HG03135 (cell line): ENCODE measurements around the gene DCAF12.
"Not testable (repeated sequence)": the region's sequence is repeated elsewhere in the genome, so short reads cannot be mapped to it uniquely, and the experiment has no call there.

ENCODE experiments used
- ATAC-seq: cut with Tn5 transposase; IDR thresholded peaks from one replicate; pipeline ENCODE4 v1.9.1; 2021; ENCODE audit warnings: mild to moderate bottlenecking, moderate library complexity; ENCODE audit not compliant: unreplicated experiment

DCAF12 gene

DNA sequence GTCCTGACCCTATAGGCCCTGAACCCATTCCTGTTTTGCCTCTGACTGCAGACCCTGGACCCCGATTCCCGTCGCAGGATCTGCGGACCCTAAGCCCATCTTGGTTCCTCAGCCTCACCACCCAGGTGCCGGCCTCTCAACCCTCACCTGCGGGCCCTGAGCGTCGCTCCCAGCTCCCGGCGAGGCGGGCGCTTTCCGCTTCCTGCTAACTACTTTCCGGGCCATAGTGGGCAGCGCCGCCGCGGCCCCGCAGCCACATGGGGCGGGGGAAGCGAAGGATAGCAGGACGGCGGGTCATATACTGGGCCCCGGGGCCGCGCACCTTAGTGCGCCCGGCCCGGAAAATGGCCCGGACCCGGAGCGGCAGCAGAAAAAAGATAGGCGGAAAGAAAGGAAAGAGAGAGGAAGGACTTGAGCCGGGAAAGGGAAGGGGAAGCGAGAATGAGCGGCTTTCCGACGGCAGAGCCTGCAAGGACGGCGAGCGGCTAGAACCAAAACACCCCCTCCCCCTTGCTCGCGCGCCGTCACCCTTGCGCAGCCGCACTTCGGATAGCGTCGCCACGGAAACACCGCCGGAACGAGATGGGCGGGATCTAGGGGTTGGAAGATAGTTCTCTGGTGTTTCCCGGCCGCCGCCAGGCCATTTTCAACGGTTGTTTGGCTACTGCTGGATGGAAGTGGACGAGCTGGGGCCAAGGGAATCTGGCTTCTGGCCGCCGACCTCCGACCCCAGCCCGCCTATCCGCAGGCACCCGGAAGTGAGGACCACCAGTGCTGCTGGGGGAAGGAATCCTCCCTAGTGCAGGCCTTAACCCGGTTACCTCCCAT lies at the start of gene DCAF12:
Gene DCAF12, minus strand, starts transcription at position 492 of the 828 bp plus-strand sequence. Its CDS starts 267 bp downstream, at position 225.
- peak; percentile 64 for ATAC-seq

DNA sequence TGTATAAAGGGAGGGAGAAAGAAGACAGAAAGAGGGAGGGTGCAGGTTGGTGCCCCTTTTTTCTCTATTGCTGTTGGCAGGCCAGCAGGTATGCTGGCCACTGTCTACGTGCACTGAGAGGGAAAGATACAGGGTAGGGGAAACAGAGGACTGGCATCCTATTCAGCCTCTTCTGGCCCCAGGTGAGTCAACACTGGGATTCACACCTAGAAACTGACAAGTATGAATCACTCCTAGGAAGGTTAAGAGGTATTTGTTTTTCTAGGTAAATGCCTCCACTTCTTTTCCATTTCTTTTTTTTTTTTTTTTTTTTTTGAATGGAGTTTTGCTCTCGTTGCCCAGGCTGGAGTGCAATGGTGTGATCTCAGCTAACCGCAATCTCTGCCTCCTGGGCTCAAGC lies 49.6 kb upstream of the DCAF12 start:
- ATAC-seq = no peak

DNA sequence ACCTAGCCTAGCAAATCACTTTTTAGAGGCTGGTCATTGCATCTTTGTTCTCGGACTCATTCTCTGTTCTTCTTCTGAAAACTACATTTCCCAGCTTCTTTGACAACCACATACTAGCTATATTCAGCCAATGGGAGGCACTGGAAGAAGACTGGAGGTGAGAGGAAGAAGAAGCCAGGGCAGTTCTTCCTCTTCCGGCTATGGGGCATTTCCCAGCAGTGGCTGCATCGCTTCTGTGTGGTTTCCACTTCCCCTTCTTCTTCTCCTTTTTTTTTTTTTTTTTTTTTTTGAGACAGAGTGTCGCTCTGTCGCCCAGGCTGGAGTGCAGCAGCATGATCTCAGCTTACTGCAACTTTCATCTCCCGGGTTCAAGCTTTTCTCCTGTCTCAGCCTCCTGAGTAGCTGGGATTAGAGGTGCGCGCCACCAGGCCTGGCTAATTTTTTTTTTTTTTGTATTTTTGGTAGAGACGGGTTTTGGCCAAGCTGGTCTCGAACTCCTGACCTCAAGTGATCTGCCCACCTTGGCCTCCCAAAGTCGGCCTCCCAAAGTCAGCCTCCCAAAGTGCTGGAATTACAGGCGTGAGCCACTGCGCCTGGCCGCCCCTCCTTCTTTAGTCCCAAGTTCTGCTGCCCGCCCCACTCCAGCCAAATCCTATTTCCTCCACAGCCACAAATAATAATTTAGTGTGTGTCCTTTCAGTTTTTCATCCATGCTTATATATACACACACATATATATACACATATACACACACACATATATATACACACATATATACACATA lies 45.4 kb upstream of the DCAF12 start:
- no peak for ATAC-seq

DNA sequence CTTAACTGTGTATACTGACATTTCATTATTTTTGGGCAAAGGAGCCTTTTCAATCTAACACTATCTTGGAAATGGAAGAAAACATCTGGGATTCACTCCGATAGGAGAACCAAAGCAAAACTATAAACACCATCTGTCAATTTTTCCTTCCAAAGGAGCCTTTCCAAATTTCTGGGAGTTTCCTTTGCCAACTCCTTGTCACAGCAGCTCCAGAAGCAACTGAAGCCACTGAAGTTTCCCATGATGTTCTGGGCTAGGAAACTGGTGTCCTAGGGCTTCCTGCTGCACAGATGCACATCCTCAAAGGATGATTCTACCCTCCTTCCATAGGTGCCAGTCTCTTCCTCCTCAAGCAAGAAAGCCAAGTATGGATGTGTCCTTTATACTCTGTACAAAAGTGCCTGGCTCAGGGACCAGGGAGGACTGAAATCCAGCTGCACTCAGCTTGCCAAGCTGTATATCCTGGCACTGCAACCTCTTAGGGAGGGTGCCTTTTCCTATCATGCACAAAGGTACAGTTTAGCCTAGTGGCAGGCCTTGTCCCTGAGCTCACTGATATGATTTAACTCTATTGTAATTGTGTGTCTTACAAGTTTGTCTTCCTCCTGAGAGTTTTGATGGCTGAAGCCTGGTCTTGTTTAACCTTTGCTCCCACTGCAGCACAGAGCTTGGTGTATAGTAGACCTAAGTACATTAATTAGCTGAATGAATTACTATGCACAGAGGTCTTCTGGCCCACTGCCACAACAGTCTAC lies 43.9 kb upstream of the DCAF12 start:
- no peak for ATAC-seq

DNA sequence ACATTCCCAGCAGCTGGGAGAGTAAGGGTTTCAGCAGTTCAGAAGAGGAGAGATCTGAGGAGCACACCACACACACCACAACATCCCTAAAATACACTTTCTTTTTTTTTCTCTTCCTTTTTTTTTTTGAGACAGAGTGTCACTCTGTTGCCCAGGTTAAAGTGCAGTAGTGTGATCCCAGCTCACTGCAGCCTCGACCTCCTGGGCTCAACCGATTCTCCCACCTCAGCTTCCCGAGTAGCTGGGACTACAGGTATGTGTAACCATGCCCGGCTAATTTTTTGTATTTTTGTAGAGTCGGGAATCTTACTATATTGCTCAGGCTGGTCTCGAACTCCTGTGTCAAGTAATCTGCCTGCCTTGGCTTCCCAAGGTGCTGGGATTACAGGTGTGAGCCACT lies 42.6 kb upstream of the DCAF12 start:
- no peak for ATAC-seq

DNA sequence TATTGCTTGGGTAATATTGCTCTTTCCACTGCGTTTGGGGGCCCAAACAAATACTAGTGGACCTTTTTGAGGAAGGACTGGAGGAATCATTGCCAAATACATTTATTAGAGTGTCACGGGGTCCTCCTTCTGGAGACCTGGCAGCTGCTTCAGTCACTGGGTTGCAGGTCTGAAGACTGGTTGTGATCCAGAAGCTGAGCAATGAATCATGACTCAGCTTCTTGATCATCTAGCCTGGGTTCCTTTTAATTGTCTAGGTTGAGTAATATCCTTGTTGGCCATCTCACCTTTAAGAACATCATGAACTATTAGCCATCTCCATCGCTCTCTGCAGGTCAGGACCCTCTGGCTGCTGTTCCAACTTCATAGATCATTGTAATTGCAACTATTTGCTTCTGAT lies 36.9 kb upstream of the DCAF12 start:
- ATAC-seq = no peak

DNA sequence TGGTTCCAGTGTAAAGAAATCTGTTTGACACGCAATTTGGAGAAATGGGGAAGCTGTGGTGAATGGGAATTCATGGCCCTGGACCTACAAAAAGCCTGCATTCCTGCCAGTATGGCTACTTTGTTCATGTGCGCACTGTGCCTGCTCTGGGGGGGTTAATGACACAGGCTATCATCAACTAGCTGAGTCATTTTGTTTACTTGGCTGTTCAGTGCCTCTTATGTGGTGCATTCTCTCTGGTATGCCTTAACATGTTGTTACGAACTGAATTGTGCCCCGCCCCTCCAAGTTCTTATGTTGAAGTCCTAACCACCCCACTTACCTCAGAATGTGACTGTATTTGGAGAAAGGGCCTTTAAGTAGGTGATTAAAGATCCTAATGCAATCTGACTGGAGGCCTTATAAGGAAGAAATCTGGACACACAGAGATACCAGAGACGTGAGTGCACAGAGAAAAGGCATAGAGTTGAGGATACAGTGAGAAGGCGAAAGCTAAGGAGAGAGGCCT lies 31.9 kb upstream of the DCAF12 start:
- no peak for ATAC-seq

DNA sequence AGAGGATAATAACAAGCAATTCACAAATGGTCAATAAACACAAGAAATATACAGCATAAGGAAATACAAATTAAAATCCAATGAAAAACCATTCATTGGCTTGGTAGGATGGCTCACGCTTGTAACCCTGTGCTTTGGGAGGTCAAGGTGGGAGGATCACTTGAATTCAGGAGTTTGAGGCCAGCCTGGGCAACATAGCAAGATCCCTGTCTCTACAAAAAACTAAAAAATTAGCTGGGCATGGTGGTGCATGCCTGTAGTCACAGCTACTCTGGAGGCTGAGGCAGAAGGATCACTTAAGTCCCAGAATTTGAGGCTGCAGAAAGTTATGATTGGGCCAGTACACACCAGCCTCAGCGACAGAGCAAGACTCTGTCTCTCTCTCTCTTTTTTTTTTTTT lies 31.4 kb upstream of the DCAF12 start:
- ATAC-seq = no peak

DNA sequence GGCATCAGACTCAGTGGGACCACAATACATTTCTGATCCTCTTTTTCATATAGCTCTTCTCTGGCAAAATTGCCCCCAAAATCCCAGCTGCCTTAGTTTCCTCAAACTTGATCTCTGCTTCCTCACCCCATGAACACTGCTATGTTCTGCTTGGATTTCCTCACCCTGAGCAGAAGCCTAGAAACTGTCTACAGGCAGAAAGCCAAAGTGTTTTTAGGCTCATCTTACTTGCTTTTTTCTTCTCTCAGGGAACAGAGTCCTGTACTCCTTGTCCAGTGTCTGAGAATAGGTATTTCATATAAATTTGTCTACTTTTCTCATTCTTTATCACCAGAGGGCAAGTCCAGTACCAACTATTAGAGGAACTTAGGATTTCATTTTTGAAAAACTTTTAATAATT lies 30.8 kb upstream of the DCAF12 start:
- ATAC-seq = no peak

DNA sequence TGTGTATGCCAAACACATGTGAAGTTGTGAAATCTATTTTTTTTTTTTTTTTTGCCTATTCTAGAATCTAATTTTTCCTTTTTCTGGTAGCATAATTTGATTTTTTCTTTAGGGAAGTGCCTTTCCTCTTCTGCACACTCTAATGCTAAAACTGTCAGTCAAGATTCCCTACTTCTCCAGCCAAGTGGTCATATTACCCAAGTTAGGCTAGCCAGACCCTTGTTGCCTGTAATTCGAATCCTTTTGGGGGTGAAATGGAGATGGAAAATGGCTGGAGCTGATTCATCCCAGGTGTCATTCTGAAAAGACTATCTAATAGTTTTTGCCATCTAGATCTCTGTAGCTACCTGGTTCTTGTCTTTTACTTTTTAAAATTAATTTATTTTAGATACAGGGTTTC lies 27.6 kb upstream of the DCAF12 start:
- ATAC-seq = no peak

DNA sequence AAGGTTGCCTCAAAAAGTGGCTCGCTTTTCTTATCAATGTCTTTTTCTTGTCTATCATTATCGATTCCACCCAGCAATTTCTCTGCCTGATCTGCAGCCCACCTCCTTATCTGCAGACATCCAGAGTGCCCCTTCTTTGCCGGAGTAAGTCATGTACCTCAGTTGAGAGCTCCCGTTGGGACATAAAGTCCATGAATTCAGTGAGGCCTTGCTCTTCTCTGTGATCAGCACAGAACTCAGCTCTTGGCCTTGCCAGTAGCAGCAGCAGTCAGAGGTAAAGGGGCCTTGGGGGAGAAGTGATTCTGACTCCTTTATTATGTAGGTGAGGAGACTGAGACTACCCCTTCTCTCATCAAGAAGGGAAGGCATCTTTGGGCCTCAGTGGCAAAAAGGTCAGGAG lies 24.9 kb upstream of the DCAF12 start:
- ATAC-seq = no peak

DNA sequence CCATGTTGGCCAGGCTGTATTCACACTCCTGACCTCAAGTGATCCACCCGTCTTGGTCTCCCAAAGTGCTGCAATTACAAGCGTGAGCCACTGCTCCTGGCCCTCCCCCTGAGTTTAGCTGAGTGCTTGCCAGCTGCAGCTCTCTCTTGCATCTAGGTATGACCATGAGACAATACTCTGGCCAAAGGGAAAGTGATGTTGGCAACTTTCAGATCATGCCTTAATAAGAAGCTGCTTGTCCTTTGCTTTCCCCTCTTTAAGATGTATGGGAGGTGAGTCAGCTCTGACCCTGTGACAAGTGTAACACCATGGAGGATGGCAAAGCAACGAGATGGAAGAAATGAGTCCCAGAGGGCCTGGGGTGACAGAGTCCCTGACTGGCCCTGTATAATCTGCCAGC lies 18.7 kb upstream of the DCAF12 start:
- ATAC-seq = no peak

DNA sequence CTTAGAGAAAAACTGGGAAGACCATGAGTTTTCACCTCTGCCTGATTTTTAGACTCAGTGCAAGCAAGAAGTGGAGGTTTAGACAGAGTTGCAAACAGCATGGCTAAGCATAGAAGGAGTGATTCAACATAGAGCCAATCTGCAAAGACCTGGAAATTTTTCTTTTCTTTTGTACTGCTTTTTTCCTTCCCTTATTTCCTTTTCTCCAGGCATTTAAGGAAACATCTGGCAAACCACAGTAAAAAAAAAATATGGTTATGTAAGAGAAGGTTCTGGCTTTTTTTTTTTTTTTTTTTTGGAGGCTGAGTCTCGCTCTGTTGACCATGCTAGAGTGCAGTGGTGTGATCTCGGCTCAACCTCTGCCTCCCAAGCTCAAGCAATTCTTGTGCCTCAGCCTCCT lies 16.6 kb upstream of the DCAF12 start:
- no peak for ATAC-seq

DNA sequence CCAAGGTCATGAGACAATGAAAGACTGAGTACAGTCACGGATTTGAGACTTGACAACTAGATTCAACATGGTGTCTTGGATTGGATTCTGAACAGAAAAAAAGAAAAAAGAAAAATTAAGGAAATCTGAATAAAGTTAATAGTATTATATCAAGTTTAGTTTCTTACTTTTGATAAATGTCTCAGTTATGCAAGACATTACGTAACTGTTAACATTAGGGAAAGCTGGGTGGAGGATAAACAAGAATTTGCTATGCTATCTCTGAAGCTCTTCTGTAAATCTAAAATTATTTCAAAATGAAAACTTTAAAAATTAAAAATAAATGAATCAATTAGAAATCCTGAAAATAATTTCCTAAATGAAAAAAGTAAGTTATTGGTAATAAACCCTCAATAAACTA lies 14.4 kb upstream of the DCAF12 start:
- no peak for ATAC-seq

DNA sequence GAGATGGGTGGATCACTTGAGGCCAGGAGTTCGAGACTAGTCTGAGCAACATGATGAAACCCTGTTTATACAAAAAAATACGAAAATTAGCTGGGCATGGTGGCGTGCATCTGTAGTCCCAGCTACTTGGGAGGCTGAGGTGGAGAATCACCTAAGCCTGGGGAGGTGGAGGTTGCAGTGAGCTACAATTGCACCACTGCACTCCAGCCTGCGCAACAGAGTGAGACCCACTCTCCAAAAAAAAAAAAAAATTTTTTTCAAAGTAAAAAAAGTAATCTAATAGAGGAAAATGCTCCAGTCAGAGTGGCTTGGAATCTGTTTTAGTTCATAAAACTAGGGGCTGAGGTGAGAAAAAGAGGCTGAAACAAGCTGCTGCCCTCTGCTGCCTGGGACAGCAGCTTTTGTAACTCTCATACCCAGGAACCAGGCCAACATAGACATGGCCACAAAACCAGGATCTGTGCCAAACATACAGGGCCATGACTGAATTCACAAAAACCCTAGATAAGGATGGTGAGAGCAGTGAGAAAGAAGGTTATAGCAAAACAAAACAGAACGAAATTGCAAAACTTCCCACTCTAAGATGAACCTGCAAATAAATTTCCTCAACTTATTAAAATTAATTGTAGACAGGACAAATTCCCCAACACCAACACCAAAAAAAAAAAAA lies 13.1 kb upstream of the DCAF12 start:
- no peak for ATAC-seq

DNA sequence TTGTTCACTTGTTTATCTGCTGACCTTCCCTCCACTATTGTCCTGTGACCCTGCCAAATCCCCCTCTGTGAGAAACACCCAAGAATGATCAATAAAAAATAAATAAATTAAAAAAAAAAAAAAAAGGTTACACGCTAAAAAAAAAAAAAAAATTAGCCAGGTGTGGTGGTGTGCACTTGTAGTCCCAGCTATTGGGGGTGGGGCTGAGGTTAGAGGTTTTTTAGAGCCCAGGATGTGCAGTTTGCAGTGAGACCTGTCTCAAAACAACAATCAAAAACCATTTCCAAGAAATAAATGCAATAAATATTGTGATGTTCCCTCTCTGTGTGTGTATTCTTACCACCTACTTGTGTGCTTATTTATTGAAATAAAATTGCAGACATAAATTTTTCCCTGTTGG lies 12.1 kb upstream of the DCAF12 start:
- not testable (repeated sequence) for ATAC-seq

DNA sequence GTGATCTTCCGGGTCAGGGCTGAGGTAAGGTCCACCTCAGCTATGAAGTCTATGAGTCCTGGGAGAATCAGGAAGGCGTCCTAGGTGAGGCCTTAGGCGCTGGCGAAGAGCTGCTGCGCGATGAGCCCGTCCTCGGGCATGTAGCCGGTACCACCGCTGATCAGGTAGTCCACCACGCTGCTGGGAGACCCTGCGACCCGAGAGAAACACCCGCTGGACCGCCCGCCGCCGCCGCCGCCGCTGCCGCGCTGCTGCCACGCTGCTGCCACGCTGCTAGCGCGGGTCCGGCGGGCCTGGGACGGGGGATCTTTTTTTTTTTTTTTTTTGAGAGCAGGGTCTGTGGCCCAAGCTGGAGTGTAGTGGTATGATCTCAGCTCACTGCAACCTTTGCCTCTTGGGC lies 8.0 kb upstream of the DCAF12 start:
- ATAC-seq = no peak

DNA sequence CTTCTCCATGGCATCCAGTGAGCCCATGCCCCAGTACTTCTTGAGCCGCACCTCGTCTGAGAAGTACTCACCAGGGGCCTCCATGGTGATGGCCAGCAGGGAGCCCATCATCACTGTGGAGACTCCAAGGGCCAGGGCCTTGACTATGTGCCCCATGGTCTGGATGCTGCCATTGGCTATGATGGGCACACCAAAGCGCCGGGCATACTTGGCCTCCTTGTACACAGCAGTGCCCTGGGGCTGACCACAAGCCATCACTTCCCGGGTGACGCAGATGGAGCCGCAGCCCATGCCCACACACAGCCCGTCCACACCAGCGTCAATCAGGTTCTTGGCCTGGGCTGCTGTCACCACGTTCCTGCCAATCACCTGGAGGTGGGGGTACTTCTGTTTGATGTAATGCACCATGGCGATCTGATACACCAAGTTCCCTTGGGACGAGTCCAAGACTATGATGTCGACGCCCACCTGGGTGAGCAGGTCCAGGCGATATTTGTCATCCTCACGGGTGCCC lies 7.0 kb upstream of the DCAF12 start:
- no peak for ATAC-seq

DNA sequence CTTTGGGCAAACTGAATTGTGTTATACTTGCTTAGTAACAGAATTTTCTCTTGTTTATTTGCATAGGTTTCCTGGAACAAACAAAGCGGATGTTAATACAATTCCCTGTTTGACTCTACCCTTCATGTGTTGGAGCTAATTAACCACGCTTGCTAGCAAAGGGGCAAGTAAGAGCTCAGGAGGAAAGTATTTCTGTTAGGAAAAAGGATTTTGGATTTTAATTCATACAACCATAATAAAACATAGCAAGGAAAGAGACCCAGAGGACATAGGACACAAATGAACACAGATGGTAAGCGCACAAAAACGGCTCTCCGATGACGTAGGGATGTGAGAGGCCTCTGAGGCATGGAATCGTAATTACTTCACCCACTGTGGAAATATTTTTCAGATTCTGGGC lies 5.1 kb upstream of the DCAF12 start:
- ATAC-seq = no peak
